Esophagus (tissue), 2 donors: Measurements from ENCODE around the gene SRGN. TPM values are rescaled to one million over a fixed set of nuclear protein-coding genes. Genes with fewer than 3 reads are reported as not detected.
"Not testable (repeated sequence)": the region's sequence is repeated elsewhere in the genome, so short reads cannot be mapped to it uniquely, and the experiment has no call there.

ENCODE experiments used
- H3K27ac ChIP-seq, 2 donors: one replicate each; pipeline ENCODE4 v1.5.1; 2013; ENCODE audit warnings: low read depth in 2 of 2, mild to moderate bottlenecking in 2 of 2, inconsistent platforms in 1 of 2, low read length in 1 of 2, moderate library complexity in 1 of 2
- H3K27me3 ChIP-seq, 2 donors: one replicate each; pipeline ENCODE4 v1.6.1; 2013; ENCODE audit warnings: low read length in 2 of 2, control low read depth in 1 of 2, mild to moderate bottlenecking in 1 of 2; ENCODE audit not compliant: insufficient read depth in 2 of 2, control insufficient read depth in 1 of 2
- H3K36me3 ChIP-seq, 2 donors: one replicate each; pipeline ENCODE4 v1.6.1; 2013; ENCODE audit warnings: low read length in 1 of 2; ENCODE audit not compliant: control insufficient read depth in 2 of 2, insufficient read depth in 2 of 2
- H3K4me1 ChIP-seq, 2 donors: one replicate each; pipeline ENCODE4 v1.6.1; 2013; ENCODE audit warnings: low read length in 1 of 2; ENCODE audit not compliant: control insufficient read depth in 2 of 2, insufficient read depth in 2 of 2
- H3K4me3 ChIP-seq, 2 donors: one replicate each; pipeline ENCODE4 v1.5.1; 2013; ENCODE audit warnings: low read length in 2 of 2, mild to moderate bottlenecking in 2 of 2, low read depth in 1 of 2, moderate library complexity in 1 of 2
- H3K9me3 ChIP-seq, 2 donors: one replicate each; pipeline ENCODE4 v1.6.1; 2013; ENCODE audit warnings: mild to moderate bottlenecking in 2 of 2, low read depth in 1 of 2, low read length in 1 of 2, moderate library complexity in 1 of 2; ENCODE audit not compliant: control insufficient read depth in 2 of 2, insufficient read depth in 1 of 2
- WGBS, 2 donors: extraction: QIAGEN DNeasy Blood & Tissue Kit; methylation state at CpG; one replicate each; pipeline ENCODE4 v1.1.7; 2013; 5-methylcytosine and 5-hydroxymethylcytosine counted together
- polyA plus RNA-seq, 2 donors: library from polyadenylated mRNA; stranded (reverse); fragments of 200-250 nt; gene quantifications; one replicate each; pipeline ENCODE4 v1.2.3, GENCODE V29; 2013
- donor health status: healthy with polysubstance abuse.
- donor health status: Bipolar disorder and iron deficiency.

The SRGN gene
- polyA plus RNA-seq, 2 donors = 7.3 to 14.9 TPM

- Histone ChIP-seq H3K27ac (peak overlapping the region; percentile 98 to 100), H3K4me3 (peak overlapping the region; percentile 56 to 64), H3K36me3 (no peaks in the 10 kb centered on the region), H3K9me3 (no peaks in the 10 kb centered on the region), H3K4me1 (no peaks in the 10 kb centered on the region), H3K27me3 (no peaks in the 10 kb centered on the region)
- 0% methylated on average over 14 to 16 of the region's 16 CpGs for WGBS, 2 donors
Measured at GRCh38 chr10:69123306-69123746, 35.4 kb downstream of the SRGN start.

- no peaks in the 10 kb centered on the region for H3K36me3 ChIP-seq
- WGBS, 2 donors = 0 to 1% methylated on average over 60 to 82 of the region's 82 CpGs
- H3K9me3 ChIP-seq = no peaks in the 10 kb centered on the region
- peak within 1 kb of the TSS; percentile 98 to 100 for H3K27ac ChIP-seq
- H3K4me1 ChIP-seq = no peaks in the 10 kb centered on the region
- H3K27me3 ChIP-seq = no peaks in the 10 kb centered on the region
- peak within 1 kb of the TSS; percentile 79 to 80 for H3K4me3 ChIP-seq
Measured at GRCh38 chr10:69123747-69124562, 36.1 kb downstream of the SRGN start, which contains the start of gene VPS26A. Gene VPS26A (plus strand): TSS chr10:69124178. CDS start chr10:69124278, 100 bp downstream.

GRCh38 chr10:69124563-69125268 lies 36.8 kb downstream of the SRGN start:
- H3K4me1 ChIP-seq = no peaks in the 10 kb centered on the region
- H3K27ac ChIP-seq = peak overlapping the region; percentile 96 to 97
- H3K27me3 ChIP-seq = no peaks in the 10 kb centered on the region
- H3K36me3 ChIP-seq = no peaks in the 10 kb centered on the region
- peak overlapping the region; percentile 79 to 80 for H3K4me3 ChIP-seq
- 0 to 1% methylated on average over 26 of the region's 26 CpGs for WGBS, 2 donors
- no peaks in the 10 kb centered on the region for H3K9me3 ChIP-seq

GRCh38 chr10:69125554-69125953 lies 37.7 kb downstream of the SRGN start:
- H3K27ac ChIP-seq = no peak overlapping the region
- no peaks in the 10 kb centered on the region for H3K36me3 ChIP-seq
- no peaks in the 10 kb centered on the region for H3K9me3 ChIP-seq
- WGBS, 2 donors = 44 to 49% methylated on average over 1 of the region's 1 CpG
- peak overlapping the region in 1 of 2 donors; percentile 80 for H3K4me3 ChIP-seq
- no peaks in the 10 kb centered on the region for H3K4me1 ChIP-seq
- H3K27me3 ChIP-seq = no peaks in the 10 kb centered on the region

GRCh38 chr10:69130251-69130650 lies 42.3 kb downstream of the SRGN start:
- no peaks in the 10 kb centered on the region for H3K9me3 ChIP-seq
- H3K27ac ChIP-seq = no peak overlapping the region
- no peak overlapping the region for H3K4me3 ChIP-seq
- H3K27me3 ChIP-seq = no peaks in the 10 kb centered on the region
- no peaks in the 10 kb centered on the region for H3K36me3 ChIP-seq
- WGBS, 2 donors = 36 to 41% methylated on average over 2 of the region's 2 CpGs
- no peaks in the 10 kb centered on the region for H3K4me1 ChIP-seq

GRCh38 chr10:69139961-69140360 lies 52.1 kb downstream of the SRGN start:
- H3K4me1 ChIP-seq = no peaks in the 10 kb centered on the region
- 96 to 98% methylated on average over 2 of the region's 2 CpGs for WGBS, 2 donors
- peaks cover 0 to 3% of the 10 kb centered on the region in 2 donors for H3K36me3 ChIP-seq
- H3K27me3 ChIP-seq = no peaks in the 10 kb centered on the region
- no peak overlapping the region for H3K4me3 ChIP-seq
- H3K9me3 ChIP-seq = no peaks in the 10 kb centered on the region
- no peak overlapping the region for H3K27ac ChIP-seq

GRCh38 chr10:69141304-69141703 lies 53.4 kb downstream of the SRGN start:
- Histone ChIP-seq H3K36me3 (peaks cover 0 to 1% of the 10 kb centered on the region in 2 donors), H3K4me1 (no peaks in the 10 kb centered on the region), H3K4me3 (no peak overlapping the region), H3K27ac (no peak overlapping the region), H3K9me3 (no peaks in the 10 kb centered on the region), H3K27me3 (no peaks in the 10 kb centered on the region)
- WGBS, 2 donors = 84 to 88% methylated on average over 1 of the region's 1 CpG

GRCh38 chr10:69142074-69142473 lies 54.2 kb downstream of the SRGN start:
- not testable (repeated sequence) for H3K27me3 ChIP-seq, H3K27ac ChIP-seq, H3K36me3 ChIP-seq, H3K4me1 ChIP-seq, H3K9me3 ChIP-seq, H3K4me3 ChIP-seq
- WGBS, 2 donors = 93 to 100% methylated on average over 2 to 3 of the region's 3 CpGs

- no peaks in the 10 kb centered on the region for H3K9me3 ChIP-seq
- no peak overlapping the region for H3K27ac ChIP-seq
- H3K36me3 ChIP-seq = no peaks in the 10 kb centered on the region
- H3K27me3 ChIP-seq = no peaks in the 10 kb centered on the region
- no peaks in the 10 kb centered on the region for H3K4me1 ChIP-seq
- 56 to 61% methylated on average over 3 of the region's 3 CpGs for WGBS, 2 donors
- H3K4me3 ChIP-seq = no peak overlapping the region
Measured at GRCh38 chr10:69142983-69143382, 55.1 kb downstream of the SRGN start.
